Stimulated activated CD4-positive, alpha-beta T cell treated with anti-CD3 and anti-CD28 coated beads, Interleukin-2, amount 100 ng/mL, for 4 hours (primary cell): ENCODE results near the gene TMEM238L.

Experiments used
- DNase-seq: peaks from one replicate; pipeline ENCODE4 v3.0.0-alpha.2; 2020; ENCODE audit warnings: low read depth

TMEM238L gene

GRCh38 chr17:10804546-10804945 is 647 bp upstream of the TMEM238L start:
- no peak for DNase-seq

- no peak for DNase-seq
Observed at GRCh38 chr17:10803350-10803749, 549 bp downstream of the TMEM238L start.

- no peak for DNase-seq
Observed at GRCh38 chr17:10802496-10803284, 1.2 kb downstream of the TMEM238L start.

- DNase-seq, result no peak
Observed at GRCh38 chr17:10799407-10799806, 4.5 kb downstream of the TMEM238L start.

- no peak for DNase-seq
Observed at GRCh38 chr17:10798910-10799309, 5.0 kb downstream of the TMEM238L start.

GRCh38 chr17:10798332-10798749 is 5.6 kb downstream of the TMEM238L start:
- no peak for DNase-seq

GRCh38 chr17:10797476-10798328 is 6.2 kb downstream of the TMEM238L start:
- DNase-seq, result no peak

GRCh38 chr17:10793816-10794215 is 10.1 kb downstream of the TMEM238L start:
- no peak for DNase-seq

- no peak for DNase-seq
Observed at GRCh38 chr17:10793256-10793655, 10.6 kb downstream of the TMEM238L start.

- no peak for DNase-seq
Observed at GRCh38 chr17:10792151-10792550, 11.7 kb downstream of the TMEM238L start.

GRCh38 chr17:10790491-10791401 is 13.2 kb downstream of the TMEM238L start:
- DNase-seq, result no peak

GRCh38 chr17:10789694-10790271 is 14.1 kb downstream of the TMEM238L start:
- no peak for DNase-seq

- DNase-seq, result no peak
Observed at GRCh38 chr17:10787306-10788045, 16.4 kb downstream of the TMEM238L start.

GRCh38 chr17:10785295-10785694 is 18.6 kb downstream of the TMEM238L start:
- no peak for DNase-seq

GRCh38 chr17:10779609-10780008 is 24.3 kb downstream of the TMEM238L start:
- DNase-seq, result no peak

GRCh38 chr17:10777890-10778289 is 26.0 kb downstream of the TMEM238L start:
- DNase-seq, result no peak

GRCh38 chr17:10777131-10777807 is 26.6 kb downstream of the TMEM238L start:
- no peak for DNase-seq

GRCh38 chr17:10776381-10776780 is 27.5 kb downstream of the TMEM238L start:
- no peak for DNase-seq

GRCh38 chr17:10775740-10776356 is 28.1 kb downstream of the TMEM238L start:
- no peak for DNase-seq

- no peak for DNase-seq
Observed at GRCh38 chr17:10775058-10775457, 28.8 kb downstream of the TMEM238L start.
